GM18861 (cell line): ENCODE measurements around the gene ZMYM4.

ENCODE experiments used
- ATAC-seq: cut with Tn5 transposase; IDR thresholded peaks from one replicate; pipeline ENCODE4 v1.9.1; 2021; ENCODE audit not compliant: unreplicated experiment

The ZMYM4 gene

DNA sequence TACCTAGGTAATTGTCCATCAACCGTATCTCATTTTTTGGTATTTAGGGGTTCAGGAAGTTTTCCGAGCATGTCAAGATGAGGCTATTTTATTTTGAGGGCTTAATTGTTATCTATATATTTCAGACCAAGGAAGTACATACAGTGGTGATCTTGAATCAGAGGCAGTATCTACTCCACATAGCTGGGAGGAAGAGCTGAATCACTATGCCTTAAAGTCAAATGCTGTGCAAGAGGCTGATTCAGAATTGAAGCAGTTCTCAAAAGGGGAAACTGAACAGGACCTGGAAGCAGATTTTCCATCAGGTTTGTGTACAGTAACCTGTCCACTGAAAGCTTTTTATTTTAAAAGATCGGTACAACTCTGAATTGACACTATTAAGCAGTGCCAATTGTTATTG is 130.2 kb downstream of the ZMYM4 start:
- ATAC-seq: no peak

- no peak for ATAC-seq
Measured at GRCh38 chr1:35401049-35401448, 132.5 kb downstream of the ZMYM4 start.

GRCh38 chr1:35406103-35406502 is 137.6 kb downstream of the ZMYM4 start:
- ATAC-seq: no peak

DNA sequence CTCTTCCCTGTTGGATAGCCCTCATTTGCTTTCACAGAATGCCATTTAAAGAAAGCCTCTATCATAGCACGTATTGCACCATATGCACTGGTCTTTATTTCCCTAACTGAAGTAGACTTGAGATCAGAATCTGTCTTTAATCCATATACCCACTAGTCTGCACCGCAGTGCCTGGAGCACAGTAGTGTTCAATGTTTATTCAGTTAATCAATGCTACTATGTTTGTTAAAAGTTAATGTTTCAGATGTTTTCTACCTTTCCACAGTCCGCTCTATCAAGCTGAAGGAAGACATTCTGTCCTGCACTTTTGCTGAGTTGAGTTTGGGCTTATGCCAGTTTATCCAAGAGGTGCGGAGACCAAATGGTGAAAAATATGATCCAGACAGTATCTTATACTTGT is 139.2 kb downstream of the ZMYM4 start:
- no peak for ATAC-seq

DNA sequence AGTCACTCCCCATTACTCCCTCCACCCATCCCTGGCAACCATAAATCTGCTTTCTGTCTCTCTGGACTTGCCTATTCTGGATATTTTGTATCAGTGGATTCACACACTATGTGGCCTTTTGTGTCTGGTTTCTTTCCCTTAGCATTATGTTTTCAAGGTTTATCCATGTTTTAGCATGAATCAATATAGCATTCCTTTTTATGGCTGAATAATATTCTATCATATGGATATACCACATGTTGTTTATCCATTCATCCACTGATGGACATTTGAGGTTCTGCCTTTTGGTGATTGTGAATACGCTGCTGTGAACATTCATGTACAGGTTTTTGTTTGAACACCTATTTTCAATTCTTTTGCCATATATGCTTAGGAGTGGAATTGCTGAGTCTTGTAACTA is 140.4 kb downstream of the ZMYM4 start:
- no peak for ATAC-seq

GRCh38 chr1:35426097-35426586 is 157.6 kb downstream of the ZMYM4 start:
- ATAC-seq: no peak

GRCh38 chr1:35428360-35428759 is 159.9 kb downstream of the ZMYM4 start:
- no peak for ATAC-seq

DNA sequence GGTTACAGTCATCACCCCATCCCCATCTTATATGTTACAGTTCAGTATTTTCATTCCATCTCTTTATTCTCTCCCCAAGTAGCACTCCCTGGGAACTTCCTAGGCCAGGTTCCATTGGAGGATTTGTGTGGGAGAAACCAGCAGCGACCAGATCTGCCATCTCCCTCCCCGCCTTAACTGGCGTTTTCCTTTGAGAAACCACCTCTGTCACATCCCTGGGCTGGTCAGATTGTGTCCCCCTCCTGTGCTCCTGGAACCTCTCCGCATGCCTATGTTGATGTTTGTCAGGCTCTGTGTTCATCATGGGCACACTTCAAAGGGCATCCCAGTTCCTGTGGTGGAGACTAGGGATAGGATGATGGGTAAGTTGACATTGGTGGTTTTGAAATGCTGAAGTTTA is 162.3 kb downstream of the ZMYM4 start:
- ATAC-seq: no peak

- ATAC-seq: no peak
Measured at GRCh38 chr1:35431173-35431599, 162.7 kb downstream of the ZMYM4 start.

- no peak for ATAC-seq
Measured at GRCh38 chr1:35432231-35432630, 163.7 kb downstream of the ZMYM4 start.

GRCh38 chr1:35433714-35434113 is 165.2 kb downstream of the ZMYM4 start:
- ATAC-seq: no peak

- ATAC-seq: no peak
Measured at GRCh38 chr1:35434703-35435102, 166.2 kb downstream of the ZMYM4 start.

GRCh38 chr1:35436078-35436477 is 167.6 kb downstream of the ZMYM4 start:
- no peak for ATAC-seq

DNA sequence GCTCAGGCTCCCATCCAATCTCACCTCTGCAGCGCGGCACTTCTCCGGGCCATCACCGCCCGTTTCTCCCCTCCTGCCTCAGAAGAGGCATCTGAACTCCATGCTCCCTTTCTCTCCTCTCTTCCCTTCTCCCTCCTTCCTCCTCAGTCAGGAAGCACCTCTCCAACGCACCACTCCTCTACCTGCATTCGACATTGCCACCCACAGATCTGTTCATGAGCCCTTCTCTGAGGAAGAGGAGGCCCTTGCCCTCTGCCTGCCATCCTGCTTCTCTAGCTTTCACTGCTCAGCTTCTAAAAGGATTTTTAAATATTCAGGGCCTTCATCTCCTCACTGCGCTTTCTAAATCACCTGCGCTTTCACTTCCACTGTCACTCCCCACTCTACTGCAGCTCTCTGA is 168.7 kb downstream of the ZMYM4 start:
- no peak for ATAC-seq

GRCh38 chr1:35439626-35440025 is 171.1 kb downstream of the ZMYM4 start:
- ATAC-seq: no peak

- no peak for ATAC-seq
Measured at GRCh38 chr1:35441926-35442579, 173.5 kb downstream of the ZMYM4 start.

DNA sequence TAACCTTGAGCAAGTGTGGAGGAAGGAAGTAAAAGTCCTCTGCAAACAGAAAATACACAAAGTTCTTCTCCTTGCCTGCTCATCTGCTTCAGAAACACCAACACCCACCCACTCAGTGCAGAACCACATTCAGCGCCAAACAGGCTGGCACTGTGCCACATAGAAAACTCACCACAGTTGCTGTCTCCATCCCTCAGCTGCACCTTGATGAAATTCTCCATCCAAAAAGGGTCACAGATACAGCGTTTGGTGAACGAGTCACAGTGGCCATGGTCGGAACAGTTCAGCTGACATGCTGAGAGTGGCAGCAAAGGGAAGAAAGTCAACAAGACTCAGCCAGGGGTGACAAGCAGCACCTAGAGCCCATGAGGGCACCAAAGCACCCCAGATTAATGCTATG is 174.2 kb downstream of the ZMYM4 start:
- no peak for ATAC-seq

DNA sequence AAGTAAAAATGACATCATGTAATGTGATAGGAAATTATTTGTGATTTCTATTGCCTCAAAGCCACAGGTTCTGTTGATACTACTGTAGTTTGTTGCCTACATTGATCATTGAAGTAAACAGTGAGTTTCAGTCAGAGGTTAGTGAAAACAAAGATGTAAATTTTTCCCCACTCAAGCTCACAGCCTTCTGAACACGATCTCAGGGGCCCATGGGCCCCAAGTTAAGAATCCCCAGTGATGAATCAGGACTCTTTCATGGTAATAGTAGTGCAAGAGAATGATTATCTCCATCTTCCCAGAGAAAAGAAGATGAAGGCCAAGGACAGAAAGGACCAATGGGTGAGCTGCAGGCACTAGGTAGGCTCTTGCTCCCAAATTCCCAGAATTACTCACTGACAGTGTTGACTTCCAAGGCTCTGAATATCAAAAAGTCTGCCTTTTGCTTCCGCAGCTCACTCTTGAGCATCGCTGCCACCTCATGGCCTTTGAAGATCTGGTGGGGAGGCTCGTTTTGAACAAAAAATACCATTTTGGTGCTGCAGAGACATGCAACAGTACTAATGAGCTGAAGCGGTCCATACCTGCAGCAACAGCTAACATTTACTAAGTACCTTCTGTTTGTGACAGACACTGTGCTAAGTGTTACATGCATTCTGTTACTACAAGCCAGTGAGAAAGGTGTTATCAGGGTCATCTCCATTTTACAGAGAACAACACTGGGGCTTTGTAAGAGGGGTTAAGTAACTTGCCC is 175.4 kb downstream of the ZMYM4 start:
- ATAC-seq: no peak

- ATAC-seq: no peak
Measured at GRCh38 chr1:35444519-35444774, 175.9 kb downstream of the ZMYM4 start.

- ATAC-seq: no peak
Measured at GRCh38 chr1:35447278-35447677, 178.8 kb downstream of the ZMYM4 start.

DNA sequence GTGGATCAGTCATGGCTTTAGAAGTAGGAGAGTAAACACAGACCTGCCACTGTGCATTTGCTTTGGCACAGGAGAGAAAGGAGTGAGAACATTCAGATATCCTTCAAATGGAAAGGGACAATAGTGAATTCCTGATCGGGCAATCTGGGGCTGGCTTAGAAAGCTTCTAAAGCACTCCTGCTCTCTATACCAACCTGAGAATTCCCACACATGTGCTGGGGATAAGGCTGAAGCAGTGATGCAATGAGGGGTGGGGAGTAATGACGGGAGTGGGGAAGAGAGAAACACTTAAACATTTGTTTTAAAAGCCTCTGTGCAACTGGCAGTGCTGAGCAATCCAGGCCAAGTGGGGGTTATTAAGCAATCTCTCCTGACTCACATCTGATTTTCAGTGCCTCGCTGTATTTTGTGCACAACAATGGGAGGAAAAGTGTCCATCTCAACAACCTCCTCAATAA is 179.9 kb downstream of the ZMYM4 start:
- no peak for ATAC-seq

DNA sequence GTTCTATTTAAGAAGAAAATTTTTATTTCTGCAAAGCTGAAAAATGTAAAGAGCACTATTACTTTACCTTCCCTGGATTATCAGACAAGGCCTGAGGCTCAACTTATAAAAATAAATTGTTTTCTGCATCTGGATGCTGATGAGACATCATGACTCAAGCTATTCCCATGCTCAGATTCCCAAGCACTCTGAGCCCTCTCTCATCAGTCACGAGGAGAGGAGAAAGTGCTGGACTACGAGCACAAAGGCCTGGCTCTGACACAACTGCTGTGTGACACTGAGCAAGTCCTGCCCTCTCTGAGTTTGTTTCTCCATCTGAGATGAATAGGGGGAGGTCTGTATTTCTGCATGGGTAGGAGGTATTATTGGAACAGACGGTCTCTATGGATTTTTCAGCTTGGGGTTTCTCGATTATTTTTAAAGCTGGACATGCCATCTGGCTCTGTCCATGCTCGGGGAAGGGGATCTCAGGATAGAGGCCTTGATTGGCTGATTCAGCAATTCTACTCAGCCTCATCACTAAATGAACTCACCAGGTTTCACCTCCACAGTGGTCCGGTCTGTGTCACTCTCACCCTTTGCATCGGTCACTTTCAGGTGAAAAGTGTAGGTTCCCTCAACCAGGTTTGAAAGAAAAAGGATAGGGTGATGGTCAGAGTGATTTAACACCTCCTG is 181.0 kb downstream of the ZMYM4 start:
- ATAC-seq: no peak
